Trophoblast cell (in vitro differentiated cells and primary cell): ENCODE measurements around the gene PPP1R11. TPM values are rescaled to one million over a fixed set of nuclear protein-coding genes. Genes with fewer than 3 reads are reported as not detected.

ENCODE experiments used
- DNase-seq, 2 donors: peaks; one replicate each; pipeline ENCODE4 v3.0.0-alpha.2; 2016
- H2AFZ ChIP-seq: 2 replicates; pipeline ENCODE4 v1.6.1; 2013; ENCODE audit warnings: low read length, moderate library complexity, mild to moderate bottlenecking; ENCODE audit not compliant: insufficient read depth, poor library complexity
- H2AK5ac ChIP-seq: 2 replicates; pipeline ENCODE4 v1.6.1; 2013; ENCODE audit warnings: mild to moderate bottlenecking, low read length
- H2BK120ac ChIP-seq: 2 replicates; pipeline ENCODE4 v1.6.1; 2013; ENCODE audit warnings: low read length, mild to moderate bottlenecking, moderate library complexity; ENCODE audit not compliant: insufficient read depth, poor library complexity
- H2BK12ac ChIP-seq: 2 replicates; pipeline ENCODE4 v1.6.1; 2013; ENCODE audit warnings: mild to moderate bottlenecking, low read length, moderate library complexity
- H2BK5ac ChIP-seq: 2 replicates; pipeline ENCODE4 v1.6.1; 2013; ENCODE audit warnings: low read length, low read depth, moderate library complexity, mild to moderate bottlenecking; ENCODE audit not compliant: poor library complexity
- H3K14ac ChIP-seq: 2 replicates; pipeline ENCODE4 v1.6.1; 2013; ENCODE audit warnings: mild to moderate bottlenecking, low read length
- H3K18ac ChIP-seq: 2 replicates; pipeline ENCODE4 v1.6.1; 2013; ENCODE audit warnings: mild to moderate bottlenecking, low read length
- H3K23ac ChIP-seq: 2 replicates; pipeline ENCODE4 v1.6.1; 2013; ENCODE audit warnings: low read length
- H3K27ac ChIP-seq: 2 replicates; pipeline ENCODE4 v1.5.1; 2013; ENCODE audit warnings: low read depth, mild to moderate bottlenecking, inconsistent platforms, low read length, moderate library complexity
- H3K27me3 ChIP-seq: 2 replicates; pipeline ENCODE4 v1.6.1; 2013; ENCODE audit warnings: inconsistent platforms, mild to moderate bottlenecking, low read length, moderate library complexity; ENCODE audit not compliant: insufficient read depth
- H3K36me3 ChIP-seq, 2 experiments: 1 replicate in 1 of 2; 2 replicates in 1 of 2; pipeline ENCODE4 v1.6.1; 2013; ENCODE audit warnings: low read length in 2 of 2, mild to moderate bottlenecking in 2 of 2, moderate library complexity in 1 of 2; ENCODE audit not compliant: insufficient read depth in 2 of 2, control insufficient read depth in 1 of 2
- H3K4ac ChIP-seq: 2 replicates; pipeline ENCODE4 v1.6.1; 2013; ENCODE audit warnings: low read depth, mild to moderate bottlenecking, low read length, moderate library complexity
- H3K4me1 ChIP-seq, 2 experiments: 1 replicate in 1 of 2; 2 replicates in 1 of 2; pipeline ENCODE4 v1.6.1; 2013; ENCODE audit warnings: low read length in 2 of 2, mild to moderate bottlenecking in 2 of 2, moderate library complexity in 1 of 2; ENCODE audit not compliant: insufficient read depth in 2 of 2, control insufficient read depth in 1 of 2
- H3K4me2 ChIP-seq: 2 replicates; pipeline ENCODE4 v1.6.1; 2013; ENCODE audit warnings: inconsistent platforms, mild to moderate bottlenecking, low read length, moderate library complexity
- H3K4me3 ChIP-seq: 2 replicates; pipeline ENCODE4 v1.5.1; 2013; ENCODE audit warnings: mild to moderate bottlenecking, low read depth, low read length, inconsistent platforms
- H3K79me1 ChIP-seq: one replicate; pipeline ENCODE4 v1.6.1; 2013; ENCODE audit warnings: low read length
- H3K79me2 ChIP-seq: 2 replicates; pipeline ENCODE4 v1.6.1; 2013; ENCODE audit warnings: low read length, mild to moderate bottlenecking; ENCODE audit not compliant: control insufficient read depth, insufficient read depth, poor library complexity
- H3K9ac ChIP-seq: 2 replicates; pipeline ENCODE4 v1.6.1; 2013; ENCODE audit warnings: mild to moderate bottlenecking, low read length
- H3K9me3 ChIP-seq: 2 replicates; pipeline ENCODE4 v1.6.1; 2013; ENCODE audit warnings: low read depth, mild to moderate bottlenecking, control low read depth, inconsistent platforms, low read length; ENCODE audit not compliant: insufficient read depth
- H4K12ac ChIP-seq: 2 replicates; pipeline ENCODE4 v1.6.1; 2013; ENCODE audit warnings: low read depth, mild to moderate bottlenecking, low read length, moderate library complexity
- H4K8ac ChIP-seq: 2 replicates; pipeline ENCODE4 v1.6.1; 2013; ENCODE audit warnings: low read depth, mild to moderate bottlenecking, low read length, moderate library complexity
- H4K91ac ChIP-seq: one replicate; pipeline ENCODE4 v1.6.1; 2013; ENCODE audit warnings: low read depth, mild to moderate bottlenecking, low read length, moderate library complexity
- WGBS: extraction: QIAGEN DNeasy Blood & Tissue Kit; methylation state at CpG from one replicate; pipeline ENCODE4 v1.1.7; 2013; ENCODE audit warnings: missing lambda C conversion rate; ENCODE audit not compliant: insufficient read length, insufficient coverage; ENCODE audit errors: extremely low coverage; 5-methylcytosine and 5-hydroxymethylcytosine counted together
- polyA plus RNA-seq: library from polyadenylated mRNA; stranded (reverse); fragments of 200-250 nt; gene quantifications from 2 replicates; pipeline ENCODE4 v1.2.3, GENCODE V29; 2013

Gene PPP1R11, protein sequence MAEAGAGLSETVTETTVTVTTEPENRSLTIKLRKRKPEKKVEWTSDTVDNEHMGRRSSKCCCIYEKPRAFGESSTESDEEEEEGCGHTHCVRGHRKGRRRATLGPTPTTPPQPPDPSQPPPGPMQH
- polyA plus RNA-seq: 44.8 and 45.9 TPM in 2 replicates

GRCh38 chr6:30066577-30067459 is at the start of gene PPP1R11:
PPP1R11 (plus strand) TSS chr6:30067198; CDS start chr6:30067411, 213 bp downstream.
- Histone ChIP-seq H4K8ac (peak within 1 kb of the TSS; percentile 93), H2AFZ (peak within 1 kb of the TSS; percentile 86), H3K79me2 (peaks cover 2% of the 10 kb centered on the region), H2BK5ac (peak within 1 kb of the TSS; percentile 62), H3K14ac (peak within 1 kb of the TSS; percentile 77), H3K27me3 (peaks cover 15% of the 10 kb centered on the region), H3K27ac (peak within 1 kb of the TSS; percentile 75), H3K23ac (no peak within 1 kb of the TSS), H2AK5ac (no peak within 1 kb of the TSS), H2BK12ac (no peak within 1 kb of the TSS), H3K4me2 (peak within 1 kb of the TSS; percentile 73), H4K12ac (peak within 1 kb of the TSS; percentile 60), H3K4me3 (peak within 1 kb of the TSS; percentile 87), H4K91ac (peak within 1 kb of the TSS; percentile 70), H2BK120ac (peak within 1 kb of the TSS; percentile 19), H3K9me3 (no peaks in the 10 kb centered on the region), H3K36me3 (peaks cover 0 to 5% of the 10 kb centered on the region in 2 experiments), H3K9ac (peak within 1 kb of the TSS; percentile 74), H3K4me1 (peaks cover 4 to 8% of the 10 kb centered on the region in 2 experiments), H3K79me1 (peaks cover 5% of the 10 kb centered on the region), H3K4ac (no peak within 1 kb of the TSS), H3K18ac (peak within 1 kb of the TSS; percentile 50)
- DNase-seq: peak; percentile 98 to 99
- no CpG with 5 or more reads among the region's 46 CpGs for WGBS

- Histone ChIP-seq H3K23ac (no peak overlapping the region), H3K9me3 (no peaks in the 10 kb centered on the region), H3K4me3 (no peak overlapping the region), H4K91ac (no peak overlapping the region), H2AK5ac (no peak overlapping the region), H2BK12ac (no peak overlapping the region), H3K14ac (no peak overlapping the region), H2BK5ac (no peak overlapping the region), H4K8ac (no peak overlapping the region), H3K27ac (no peak overlapping the region), H3K79me1 (no peaks in the 10 kb centered on the region), H3K4me1 (no peaks in the 10 kb centered on the region), H2BK120ac (no peak overlapping the region), H3K4ac (no peak overlapping the region), H3K36me3 (no peaks in the 10 kb centered on the region), H3K18ac (no peak overlapping the region), H2AFZ (no peak overlapping the region), H3K9ac (no peak overlapping the region), H4K12ac (no peak overlapping the region), H3K27me3 (no peaks in the 10 kb centered on the region), H3K79me2 (no peaks in the 10 kb centered on the region), H3K4me2 (no peak overlapping the region)
- no CpG with 5 or more reads among the region's 2 CpGs for WGBS
- DNase-seq: no peak
Measured at GRCh38 chr6:30019819-30020218, 47.2 kb upstream of the PPP1R11 start.

- H3K27ac ChIP-seq: no peak overlapping the region
- no peak overlapping the region for H3K14ac ChIP-seq
- H3K4me2 ChIP-seq: no peak overlapping the region
- H4K91ac ChIP-seq: no peak overlapping the region
- H3K36me3 ChIP-seq: no peaks in the 10 kb centered on the region
- no peak overlapping the region for H4K8ac ChIP-seq
- no peaks in the 10 kb centered on the region for H3K9me3 ChIP-seq
- no peak overlapping the region for H2BK120ac ChIP-seq
- no peak overlapping the region for H3K23ac ChIP-seq
- H3K9ac ChIP-seq: no peak overlapping the region
- H4K12ac ChIP-seq: no peak overlapping the region
- no peak overlapping the region for H3K4me3 ChIP-seq
- no peak overlapping the region for H3K4ac ChIP-seq
- H2BK12ac ChIP-seq: no peak overlapping the region
- no peak overlapping the region for H2BK5ac ChIP-seq
- no peak for DNase-seq
- no peak overlapping the region for H3K18ac ChIP-seq
- H3K27me3 ChIP-seq: no peaks in the 10 kb centered on the region
- H2AFZ ChIP-seq: no peak overlapping the region
- H2AK5ac ChIP-seq: no peak overlapping the region
- no peaks in the 10 kb centered on the region for H3K79me2 ChIP-seq
- no peaks in the 10 kb centered on the region for H3K4me1 ChIP-seq
- H3K79me1 ChIP-seq: no peaks in the 10 kb centered on the region
- WGBS: no CpG with 5 or more reads among the region's 1 CpG
Measured at GRCh38 chr6:30020626-30021025, 46.4 kb upstream of the PPP1R11 start.

DNA sequence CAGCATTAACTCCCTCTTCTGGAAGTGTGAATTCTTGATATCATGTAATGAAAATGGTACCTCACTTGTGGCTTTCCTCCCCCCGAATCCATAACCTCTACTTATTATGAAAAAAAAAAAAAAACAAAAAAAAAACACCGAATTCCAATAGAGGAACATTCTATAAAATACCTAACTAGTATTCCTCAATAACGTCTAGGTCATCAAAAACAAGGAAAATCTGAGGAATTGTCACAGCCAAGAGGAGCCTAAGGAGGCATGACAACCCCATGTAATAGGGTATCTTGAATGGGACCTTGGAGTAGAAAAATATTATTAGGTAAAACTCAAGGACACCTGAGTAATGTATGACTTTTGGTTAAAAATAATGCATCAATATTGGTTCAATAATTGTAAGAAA is 44.8 kb upstream of the PPP1R11 start:
- Histone ChIP-seq H2BK120ac (no peak overlapping the region), H3K27ac (no peak overlapping the region), H3K79me1 (no peaks in the 10 kb centered on the region), H3K27me3 (no peaks in the 10 kb centered on the region), H3K18ac (no peak overlapping the region), H3K4ac (no peak overlapping the region), H2BK5ac (no peak overlapping the region), H3K9ac (no peak overlapping the region), H2AFZ (no peak overlapping the region), H2AK5ac (no peak overlapping the region), H4K12ac (no peak overlapping the region), H4K91ac (no peak overlapping the region), H3K14ac (no peak overlapping the region), H4K8ac (no peak overlapping the region), H3K36me3 (no peaks in the 10 kb centered on the region), H3K79me2 (no peaks in the 10 kb centered on the region), H3K4me1 (no peaks in the 10 kb centered on the region), H3K4me2 (no peak overlapping the region), H3K9me3 (no peaks in the 10 kb centered on the region), H3K23ac (no peak overlapping the region), H2BK12ac (no peak overlapping the region), H3K4me3 (no peak overlapping the region)
- WGBS: no CpG with 5 or more reads among the region's 3 CpGs
- DNase-seq: no peak
